SU-DHL-6 (cell line): Measurements from ENCODE around the gene SLAIN2.

Source experiments
- CTCF ChIP-seq: fragments of 200-600 bp; sonication (generic); IDR thresholded peaks from one replicate; pipeline ENCODE4 v1.5.1; 2017; ENCODE audit warnings: antibody characterized with exemption, mild to moderate bottlenecking, low read length, moderate library complexity; ENCODE audit not compliant: insufficient read depth, poor library complexity, severe bottlenecking
- EZH2phosphoT487 ChIP-seq: fragments of 200-600 bp; sonication (generic), shearing (Covaris generic); conservative IDR thresholded peaks from 2 replicates; pipeline ENCODE4 v1.6.1; 2018; ENCODE audit warnings: mild to moderate bottlenecking, antibody characterized with exemption, low read length, moderate library complexity, mixed read lengths

- no peak for TF ChIP-seq CTCF
- no peak for TF ChIP-seq EZH2phosphoT487
These were observed 5.3 kb downstream of the SLAIN2 start for GRCh38 chr4:48346594-48346993.
